GM23248 (cell line): ENCODE data around the gene CLSTN3. TPM values are rescaled to one million over a fixed set of nuclear protein-coding genes. Genes with fewer than 3 reads are reported as not detected.

Source experiments
- DNase-seq: peaks from one replicate; pipeline ENCODE4 v3.0.0-alpha.2; 2015
- H2AFZ ChIP-seq: fragments of 200-600 bp; sonication (generic); 2 replicates; pipeline ENCODE4 v1.6.1; 2016; ENCODE audit warnings: antibody characterized with exemption
- H3F3A ChIP-seq: fragments of 200-600 bp; sonication (generic); 2 replicates; pipeline ENCODE4 v1.6.1; 2016; ENCODE audit warnings: mild to moderate bottlenecking, antibody characterized with exemption, mixed run types; ENCODE audit not compliant: insufficient read depth
- H3K27ac ChIP-seq: fragments of 200-600 bp; sonication (generic); 2 replicates; pipeline ENCODE4 v1.5.1; 2016; ENCODE audit warnings: mild to moderate bottlenecking
- H3K27me3 ChIP-seq: fragments of 200-600 bp; sonication (generic); replicated peaks from 2 replicates; pipeline ENCODE4 v1.6.1; 2016; ENCODE audit warnings: mild to moderate bottlenecking; ENCODE audit not compliant: insufficient read depth
- H3K36me3 ChIP-seq: fragments of 200-600 bp; sonication (generic); 2 replicates; pipeline ENCODE4 v1.6.1; 2016; ENCODE audit warnings: low read depth, mild to moderate bottlenecking
- H3K4me1 ChIP-seq: fragments of 200-600 bp; sonication (generic); 2 replicates; pipeline ENCODE4 v1.6.1; 2016; ENCODE audit warnings: mild to moderate bottlenecking; ENCODE audit not compliant: insufficient read depth
- H3K4me2 ChIP-seq: fragments of 200-600 bp; sonication (generic); one replicate; pipeline ENCODE4 v1.6.1; 2016; ENCODE audit warnings: mild to moderate bottlenecking; ENCODE audit not compliant: unreplicated experiment
- H3K4me3 ChIP-seq: fragments of 200-600 bp; sonication (generic); 2 replicates; pipeline ENCODE4 v1.5.1; 2016; ENCODE audit warnings: mild to moderate bottlenecking
- H3K79me2 ChIP-seq: fragments of 200-600 bp; sonication (generic); 2 replicates; pipeline ENCODE4 v1.6.1; 2016; ENCODE audit warnings: mild to moderate bottlenecking; ENCODE audit not compliant: insufficient read depth
- H3K9ac ChIP-seq: fragments of 200-600 bp; sonication (generic); 2 replicates; pipeline ENCODE4 v1.6.1; 2016; ENCODE audit warnings: mild to moderate bottlenecking
- H3K9me2 ChIP-seq: fragments of 200-600 bp; sonication (generic); 2 replicates; pipeline ENCODE4 v1.6.1; 2016; ENCODE audit warnings: mixed run types, mild to moderate bottlenecking, moderate library complexity; ENCODE audit not compliant: insufficient read depth
- H3K9me3 ChIP-seq: fragments of 200-600 bp; sonication (generic); one replicate; pipeline ENCODE4 v1.6.1; 2017; ENCODE audit warnings: low read depth
- H4K20me1 ChIP-seq: fragments of 200-600 bp; sonication (generic); 2 replicates; pipeline ENCODE4 v1.6.0; 2016; ENCODE audit not compliant: insufficient read depth
- EZH2 ChIP-seq: fragments of 200-600 bp; sonication (generic); IDR thresholded peaks from 2 replicates; pipeline ENCODE4 v1.6.1; 2018; ENCODE audit warnings: antibody characterized with exemption, mild to moderate bottlenecking; ENCODE audit not compliant: insufficient read depth, poor library complexity, severe bottlenecking
- EZH2phosphoT487 ChIP-seq: fragments of 200-600 bp; sonication (generic); IDR thresholded peaks from 2 replicates; pipeline ENCODE4 v1.6.1; 2018; ENCODE audit warnings: antibody characterized with exemption, moderate library complexity, mild to moderate bottlenecking, low read depth; ENCODE audit not compliant: insufficient read depth
- WGBS, 2 experiments: methylation state at CpG; one replicate each; pipeline ENCODE4 v1.1.6; 2015 to 2017; ENCODE audit warnings: low lambda C conversion rate in 2 of 2, low coverage in 1 of 2; ENCODE audit errors: missing lambda C conversion rate in 2 of 2; 5-methylcytosine and 5-hydroxymethylcytosine counted together
- in situ Hi-C: fragments of 300-500 bp; cut with MboI; formaldehyde crosslinking; loops from 2 replicates; pipeline ENCODE4 v1.15.0; 2020
- polyA plus RNA-seq: library from polyadenylated mRNA; unstranded; fragments of >200 nt; fragmentation: Nextera tagmentation; extraction: Ambion mirVana; gene quantifications from 2 replicates; pipeline ENCODE4 v1.2.1, GENCODE V29; 2016
- total RNA-seq: library from RNA; depleted of rRNA; stranded (reverse); fragments of >200 nt; shearing (Covaris generic); gene quantifications from 2 replicates; pipeline ENCODE4 v1.2.3, GENCODE V29; 2014

Gene CLSTN3
- total and polyA plus RNA-seq, 2 experiments from 2014 or later = 1.8 to 4.5 TPM

GRCh38 chr12:7092986-7093460, 37.1 kb upstream of the CLSTN3 start:
- Histone ChIP-seq H3K4me1 (peaks cover 22% of the 10 kb centered on the region), H3K4me3 (no peak overlapping the region), H3K9me3 (no peaks in the 10 kb centered on the region), H3K27me3 (no peaks in the 10 kb centered on the region), H3K4me2 (peak overlapping the region; percentile 85), H3K9ac (peak overlapping the region; percentile 67), H3K36me3 (no peaks in the 10 kb centered on the region), H3F3A (peaks cover 25% of the 10 kb centered on the region), H4K20me1 (no peaks in the 10 kb centered on the region), H3K9me2 (no peaks in the 10 kb centered on the region), H2AFZ (peak overlapping the region; percentile 75), H3K27ac (peak overlapping the region; percentile 18; the same call in 1 of the 2 replicates), H3K79me2 (no peaks in the 10 kb centered on the region)
- no peak for DNase-seq
- 41 to 45% methylated on average over 8 of the region's 8 CpGs for WGBS, 2 experiments
- TF ChIP-seq EZH2phosphoT487 = no peak
- no peak for TF ChIP-seq EZH2
- in situ Hi-C loops = no loop called here

- H3K4me2 ChIP-seq = peak overlapping the region; percentile 29
- no peak for TF ChIP-seq EZH2
- TF ChIP-seq EZH2phosphoT487 = no peak
- no peaks in the 10 kb centered on the region for H3K79me2 ChIP-seq
- no peaks in the 10 kb centered on the region for H3K9me3 ChIP-seq
- in situ Hi-C loops = no loop called here
- peak; percentile 50 for DNase-seq
- peaks cover 25% of the 10 kb centered on the region for H3F3A ChIP-seq
- WGBS, 2 experiments = 37 to 42% methylated on average over 5 of the region's 5 CpGs
- no peak overlapping the region for H2AFZ ChIP-seq
- H3K27me3 ChIP-seq = no peaks in the 10 kb centered on the region
- no peaks in the 10 kb centered on the region for H3K9me2 ChIP-seq
- H3K4me3 ChIP-seq = no peak overlapping the region
- H4K20me1 ChIP-seq = no peaks in the 10 kb centered on the region
- no peak overlapping the region for H3K9ac ChIP-seq
- no peak overlapping the region for H3K27ac ChIP-seq
- peaks cover 3% of the 10 kb centered on the region; the same call in 1 of the 2 replicates for H3K36me3 ChIP-seq
- H3K4me1 ChIP-seq = peaks cover 22% of the 10 kb centered on the region
Measured at GRCh38 chr12:7093486-7093885, 36.7 kb upstream of the CLSTN3 start.

DNA sequence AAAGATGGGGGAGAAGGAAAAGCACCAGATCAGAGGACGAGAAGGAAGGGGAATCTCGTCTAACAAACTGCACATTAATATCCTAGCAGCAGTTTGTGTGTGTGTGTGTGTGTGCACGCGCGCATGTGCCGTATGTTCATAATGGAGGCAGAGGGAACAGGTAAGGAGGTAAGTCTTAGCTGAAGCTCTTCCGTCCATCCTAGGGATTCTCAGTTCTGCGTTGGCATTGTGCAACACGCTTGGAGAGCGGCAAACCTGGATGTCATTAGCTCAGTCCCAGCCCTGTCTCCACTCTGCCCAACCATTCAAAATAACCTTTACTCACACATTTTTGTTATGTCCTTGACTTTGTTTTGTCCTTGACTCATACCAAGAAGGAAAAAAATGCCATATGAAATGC, 36.3 kb upstream of the CLSTN3 start:
- H3F3A ChIP-seq = peaks cover 25% of the 10 kb centered on the region
- H4K20me1 ChIP-seq = no peaks in the 10 kb centered on the region
- H3K27me3 ChIP-seq = no peaks in the 10 kb centered on the region
- H3K9me3 ChIP-seq = no peaks in the 10 kb centered on the region
- 0 out of 2 replicates have a peak overlapping the region, but pooled peaks have one; percentile 2 for H3K27ac ChIP-seq
- 28 to 31% methylated on average over 10 of the region's 10 CpGs for WGBS, 2 experiments
- H2AFZ ChIP-seq = no peak overlapping the region
- peak overlapping the region; percentile 29 for H3K4me2 ChIP-seq
- TF ChIP-seq EZH2 (no peak), EZH2phosphoT487 (no peak)
- H3K79me2 ChIP-seq = no peaks in the 10 kb centered on the region
- DNase-seq = peak; percentile 83
- H3K4me1 ChIP-seq = peaks cover 22% of the 10 kb centered on the region
- in situ Hi-C loops = no loop called here
- no peaks in the 10 kb centered on the region for H3K9me2 ChIP-seq
- peak overlapping the region; percentile 32; the same call in 1 of the 2 replicates for H3K9ac ChIP-seq
- peaks cover 5% of the 10 kb centered on the region; the same call in 1 of the 2 replicates for H3K36me3 ChIP-seq
- no peak overlapping the region for H3K4me3 ChIP-seq

- H3K9ac ChIP-seq = no peak overlapping the region
- no peak overlapping the region for H3K4me2 ChIP-seq
- TF ChIP-seq EZH2 (no peak), EZH2phosphoT487 (no peak)
- H4K20me1 ChIP-seq = no peaks in the 10 kb centered on the region
- no peak overlapping the region for H2AFZ ChIP-seq
- in situ Hi-C loops = no loop called here
- H3K79me2 ChIP-seq = no peaks in the 10 kb centered on the region
- peaks cover 22% of the 10 kb centered on the region for H3K4me1 ChIP-seq
- no peak for DNase-seq
- 82 to 88% methylated on average over 23 to 26 of the region's 26 CpGs for WGBS, 2 experiments
- H3K9me3 ChIP-seq = no peaks in the 10 kb centered on the region
- no peak overlapping the region for H3K27ac ChIP-seq
- H3K4me3 ChIP-seq = no peak overlapping the region
- H3K9me2 ChIP-seq = no peaks in the 10 kb centered on the region
- peaks cover 15% of the 10 kb centered on the region; the same call in 1 of the 2 replicates for H3K36me3 ChIP-seq
- no peaks in the 10 kb centered on the region for H3K27me3 ChIP-seq
- H3F3A ChIP-seq = peaks cover 25% of the 10 kb centered on the region
Measured at GRCh38 chr12:7096006-7096932, 33.9 kb upstream of the CLSTN3 start.
